ENCODE measurements around the gene GALNTL6.

GRCh38 chr4:172392741-172393140 lies 579.5 kb downstream of the GALNTL6 start:
- no peak for TF ChIP-seq CTCF (IDR thresholded peaks at IDR 0.05)
- no peak for TF ChIP-seq EZH2 (IDR thresholded peaks at IDR 0.05; ENCODE audit: borderline replicate concordance, insufficient read depth, low read depth, low read length, poor library complexity, severe bottlenecking)
